Measurements from ENCODE around the gene ALDH3B1.

DNA sequence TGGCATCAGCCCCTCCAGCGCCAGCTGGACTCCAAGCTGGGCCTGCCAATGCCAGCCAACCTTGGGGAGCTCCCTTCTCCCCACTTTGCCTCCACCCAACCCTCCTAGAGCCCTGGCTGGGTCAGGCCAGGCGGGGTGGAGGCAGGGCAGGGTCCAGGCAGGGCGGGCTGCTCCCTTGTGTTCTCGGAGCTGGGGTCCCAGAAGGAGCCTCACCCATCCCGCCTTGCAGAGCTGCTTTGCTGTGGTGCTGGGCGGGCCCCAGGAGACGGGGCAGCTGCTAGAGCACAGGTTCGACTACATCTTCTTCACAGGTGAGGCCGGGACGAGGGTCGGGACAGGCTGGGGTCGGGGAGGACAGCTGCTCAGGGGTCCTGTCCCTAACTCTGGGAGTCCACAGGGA is 9.4 kb downstream of the ALDH3B1 start:
- TF ChIP-seq, protein P1, sequence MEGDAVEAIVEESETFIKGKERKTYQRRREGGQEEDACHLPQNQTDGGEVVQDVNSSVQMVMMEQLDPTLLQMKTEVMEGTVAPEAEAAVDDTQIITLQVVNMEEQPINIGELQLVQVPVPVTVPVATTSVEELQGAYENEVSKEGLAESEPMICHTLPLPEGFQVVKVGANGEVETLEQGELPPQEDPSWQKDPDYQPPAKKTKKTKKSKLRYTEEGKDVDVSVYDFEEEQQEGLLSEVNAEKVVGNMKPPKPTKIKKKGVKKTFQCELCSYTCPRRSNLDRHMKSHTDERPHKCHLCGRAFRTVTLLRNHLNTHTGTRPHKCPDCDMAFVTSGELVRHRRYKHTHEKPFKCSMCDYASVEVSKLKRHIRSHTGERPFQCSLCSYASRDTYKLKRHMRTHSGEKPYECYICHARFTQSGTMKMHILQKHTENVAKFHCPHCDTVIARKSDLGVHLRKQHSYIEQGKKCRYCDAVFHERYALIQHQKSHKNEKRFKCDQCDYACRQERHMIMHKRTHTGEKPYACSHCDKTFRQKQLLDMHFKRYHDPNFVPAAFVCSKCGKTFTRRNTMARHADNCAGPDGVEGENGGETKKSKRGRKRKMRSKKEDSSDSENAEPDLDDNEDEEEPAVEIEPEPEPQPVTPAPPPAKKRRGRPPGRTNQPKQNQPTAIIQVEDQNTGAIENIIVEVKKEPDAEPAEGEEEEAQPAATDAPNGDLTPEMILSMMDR (IDR thresholded peaks at IDR 0.05): no peak
- TF ChIP-seq POLR2A (IDR thresholded peaks at IDR 0.05): no peak

Measured in testis (tissue), 2 donors.